ENCODE results near the gene MYLK2. TPM values are rescaled to one million over a fixed set of nuclear protein-coding genes. Genes with fewer than 3 reads are reported as not detected.

Gene MYLK2
- total RNA-seq, 1 donor from 2014 or later, result 0.49 TPM

DNA sequence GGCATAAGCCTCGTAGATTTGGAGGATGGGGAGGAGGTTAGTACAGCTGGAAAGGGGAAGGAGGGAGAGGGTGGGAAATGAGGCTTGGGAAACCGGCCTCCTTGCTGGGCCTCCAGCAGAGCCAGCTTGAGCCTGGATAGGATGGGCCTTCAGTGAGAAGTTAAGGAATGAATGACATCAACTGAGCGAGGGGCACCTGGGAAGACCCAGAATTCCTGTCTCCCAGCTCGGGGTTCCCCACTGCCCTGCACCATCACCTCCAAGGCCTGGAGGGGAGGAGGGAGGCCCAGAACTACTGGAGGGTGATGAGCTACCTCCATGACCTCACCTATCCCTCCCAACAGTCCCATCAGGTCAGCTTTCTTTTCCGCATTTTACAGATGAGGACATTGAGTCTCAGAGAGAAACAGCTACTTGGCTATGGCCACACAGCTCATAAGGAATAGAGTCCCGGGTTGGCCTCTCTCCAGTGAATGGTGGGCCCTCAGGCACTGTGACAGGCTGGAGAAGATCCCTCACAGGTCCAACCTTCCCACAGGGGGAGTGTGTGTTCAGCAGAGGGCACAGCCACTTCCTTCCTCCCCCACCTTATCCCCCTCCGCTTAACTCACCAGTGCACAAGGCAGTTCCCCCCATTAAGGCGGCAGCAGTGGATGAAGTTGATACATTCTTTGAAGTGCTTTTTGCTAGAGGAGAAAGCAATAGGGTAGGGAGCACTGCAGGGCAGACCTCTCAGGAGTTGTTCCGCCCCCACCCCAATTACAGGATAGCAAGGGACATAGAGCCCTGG, 44.3 kb downstream of the MYLK2 start:
- Mint-ChIP-seq H3K27me3 (ENCODE audit: low read depth) (peaks cover 17% of the 10 kb centered on the region), H3K27ac (no peak overlapping the region), H3K9me3 (no peaks in the 10 kb centered on the region), H3K4me1 (peaks cover 15% of the 10 kb centered on the region), H3K36me3 (no peaks in the 10 kb centered on the region), H3K4me3 (no peak overlapping the region)
- TF ChIP-seq, protein P1, sequence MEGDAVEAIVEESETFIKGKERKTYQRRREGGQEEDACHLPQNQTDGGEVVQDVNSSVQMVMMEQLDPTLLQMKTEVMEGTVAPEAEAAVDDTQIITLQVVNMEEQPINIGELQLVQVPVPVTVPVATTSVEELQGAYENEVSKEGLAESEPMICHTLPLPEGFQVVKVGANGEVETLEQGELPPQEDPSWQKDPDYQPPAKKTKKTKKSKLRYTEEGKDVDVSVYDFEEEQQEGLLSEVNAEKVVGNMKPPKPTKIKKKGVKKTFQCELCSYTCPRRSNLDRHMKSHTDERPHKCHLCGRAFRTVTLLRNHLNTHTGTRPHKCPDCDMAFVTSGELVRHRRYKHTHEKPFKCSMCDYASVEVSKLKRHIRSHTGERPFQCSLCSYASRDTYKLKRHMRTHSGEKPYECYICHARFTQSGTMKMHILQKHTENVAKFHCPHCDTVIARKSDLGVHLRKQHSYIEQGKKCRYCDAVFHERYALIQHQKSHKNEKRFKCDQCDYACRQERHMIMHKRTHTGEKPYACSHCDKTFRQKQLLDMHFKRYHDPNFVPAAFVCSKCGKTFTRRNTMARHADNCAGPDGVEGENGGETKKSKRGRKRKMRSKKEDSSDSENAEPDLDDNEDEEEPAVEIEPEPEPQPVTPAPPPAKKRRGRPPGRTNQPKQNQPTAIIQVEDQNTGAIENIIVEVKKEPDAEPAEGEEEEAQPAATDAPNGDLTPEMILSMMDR (IDR thresholded peaks at IDR 0.05; ENCODE audit: unreplicated experiment), result no peak
- no peak for DNase-seq (ENCODE audit: low spot score in 2 of 2, unreplicated experiment in 2 of 2)

DNA sequence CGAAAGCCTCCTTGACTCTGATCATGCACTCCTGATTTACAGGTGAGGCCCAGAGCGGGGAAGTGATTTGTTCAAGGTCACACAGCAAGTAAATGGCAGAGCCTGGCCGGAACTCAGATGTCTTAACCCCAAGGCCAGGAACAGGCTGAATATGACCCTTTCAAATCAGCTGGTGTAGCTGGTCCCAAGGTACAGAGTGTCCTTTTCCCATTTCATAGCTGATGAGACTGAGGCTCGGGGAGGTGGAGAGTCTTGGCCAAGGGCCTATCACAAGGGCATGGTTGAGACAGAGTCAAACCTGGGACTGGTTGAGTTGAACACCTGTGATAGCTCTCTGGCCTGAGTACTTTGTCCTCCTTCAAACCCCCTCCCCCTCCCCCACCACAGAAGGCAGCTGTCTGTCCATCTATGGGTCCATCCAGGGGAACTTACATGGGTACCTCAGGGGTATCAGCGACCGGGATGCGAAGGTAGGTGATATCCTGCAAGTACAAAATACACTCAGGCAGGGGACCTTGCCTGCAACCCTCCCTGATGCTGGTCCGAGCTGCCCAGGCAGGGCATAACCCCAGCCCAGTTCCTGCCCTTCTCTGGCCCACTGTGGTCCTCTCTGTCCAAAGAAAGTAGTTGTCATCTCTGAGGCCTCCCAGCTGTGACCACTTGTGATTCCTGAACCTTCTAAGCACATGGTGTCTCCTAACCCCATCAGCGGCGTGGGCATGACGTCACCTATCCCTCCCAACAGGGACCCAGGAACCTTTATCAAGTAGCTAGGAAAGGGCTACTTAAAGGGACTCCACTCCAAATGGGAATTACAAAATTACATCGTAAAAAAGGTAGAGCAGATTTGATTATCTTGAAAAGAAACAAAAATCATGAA, 45.6 kb downstream of the MYLK2 start:
- Mint-ChIP-seq H3K4me3 (no peak overlapping the region), H3K9me3 (no peaks in the 10 kb centered on the region), H3K27me3 (ENCODE audit: low read depth) (peaks cover 26% of the 10 kb centered on the region), H3K36me3 (no peaks in the 10 kb centered on the region), H3K4me1 (peaks cover 20% of the 10 kb centered on the region), H3K27ac (no peak overlapping the region)
- DNase-seq (ENCODE audit: low spot score in 2 of 2, unreplicated experiment in 2 of 2), result no peak
- TF ChIP-seq, protein P1 (IDR thresholded peaks at IDR 0.05; ENCODE audit: unreplicated experiment), result no peak

- no peak for DNase-seq (ENCODE audit: low spot score in 2 of 2, unreplicated experiment in 2 of 2)
- H3K36me3 Mint-ChIP-seq, result no peaks in the 10 kb centered on the region
- no peak overlapping the region for H3K27ac Mint-ChIP-seq
- TF ChIP-seq, protein P1 (IDR thresholded peaks at IDR 0.05; ENCODE audit: unreplicated experiment), result no peak
- H3K4me3 Mint-ChIP-seq, result no peak overlapping the region
- H3K4me1 Mint-ChIP-seq, result peaks cover 16% of the 10 kb centered on the region
- no peaks in the 10 kb centered on the region for H3K9me3 Mint-ChIP-seq
- peaks cover 31% of the 10 kb centered on the region for H3K27me3 Mint-ChIP-seq (ENCODE audit: low read depth)
These were observed 47.1 kb downstream of the MYLK2 start for GRCh38 chr20:31866221-31866620.

- TF ChIP-seq, protein P1 (IDR thresholded peaks at IDR 0.05; ENCODE audit: unreplicated experiment), result no peak
- no peaks in the 10 kb centered on the region for H3K36me3 Mint-ChIP-seq
- H3K27me3 Mint-ChIP-seq (ENCODE audit: low read depth), result peaks cover 56% of the 10 kb centered on the region
- peak overlapping the region; percentile 91 for H3K4me3 Mint-ChIP-seq
- H3K9me3 Mint-ChIP-seq, result no peaks in the 10 kb centered on the region
- peaks cover 12% of the 10 kb centered on the region for H3K4me1 Mint-ChIP-seq
- no peak for DNase-seq (ENCODE audit: low spot score in 2 of 2, unreplicated experiment in 2 of 2)
- no peak overlapping the region for H3K27ac Mint-ChIP-seq
These were observed 49.9 kb downstream of the MYLK2 start for GRCh38 chr20:31868853-31869672.

- no peaks in the 10 kb centered on the region for H3K9me3 Mint-ChIP-seq
- H3K4me1 Mint-ChIP-seq, result peaks cover 12% of the 10 kb centered on the region
- H3K4me3 Mint-ChIP-seq, result peak overlapping the region; percentile 91
- H3K27me3 Mint-ChIP-seq (ENCODE audit: low read depth), result peaks cover 59% of the 10 kb centered on the region
- no peak for DNase-seq (ENCODE audit: low spot score in 2 of 2, unreplicated experiment in 2 of 2)
- no peaks in the 10 kb centered on the region for H3K36me3 Mint-ChIP-seq
- peak overlapping the region; percentile 81 for H3K27ac Mint-ChIP-seq
- TF ChIP-seq, protein P1 (IDR thresholded peaks at IDR 0.05; ENCODE audit: unreplicated experiment), result no peak
These were observed 50.5 kb downstream of the MYLK2 start for GRCh38 chr20:31869673-31869941.

Data from mesothelial cell of epicardium (in vitro differentiated cells).